ENCODE results near the gene TMX1.

DNA sequence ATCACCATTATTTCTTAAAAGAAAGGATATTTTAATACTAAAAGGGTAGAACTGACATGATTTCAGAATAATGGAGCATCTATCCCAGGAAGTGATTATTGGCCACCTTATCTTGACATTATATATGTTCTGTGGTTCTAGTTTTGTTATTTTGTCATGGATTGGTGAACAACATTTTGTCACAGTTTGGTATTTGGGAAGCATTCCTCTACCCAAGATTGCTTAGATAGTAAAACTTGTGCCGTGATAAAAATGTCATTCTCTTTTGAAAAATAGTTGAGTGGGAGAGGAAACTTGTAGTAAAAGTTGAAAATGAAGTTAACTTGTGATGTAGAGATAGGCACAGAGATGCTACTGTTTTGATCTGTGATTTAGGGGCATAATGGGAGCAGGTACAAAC lies 65.7 kb downstream of the TMX1 start:
- no peak for TF ChIP-seq POLR2AphosphoS5 (IDR thresholded peaks at IDR 0.05; ENCODE audit: borderline replicate concordance, low read depth, low read length)
- no peak for TF ChIP-seq EZH2 (IDR thresholded peaks at IDR 0.05)

Measured in SK-N-MC (cell line).